Measurements from ENCODE around the gene HEXD.

Gene HEXD

DNA sequence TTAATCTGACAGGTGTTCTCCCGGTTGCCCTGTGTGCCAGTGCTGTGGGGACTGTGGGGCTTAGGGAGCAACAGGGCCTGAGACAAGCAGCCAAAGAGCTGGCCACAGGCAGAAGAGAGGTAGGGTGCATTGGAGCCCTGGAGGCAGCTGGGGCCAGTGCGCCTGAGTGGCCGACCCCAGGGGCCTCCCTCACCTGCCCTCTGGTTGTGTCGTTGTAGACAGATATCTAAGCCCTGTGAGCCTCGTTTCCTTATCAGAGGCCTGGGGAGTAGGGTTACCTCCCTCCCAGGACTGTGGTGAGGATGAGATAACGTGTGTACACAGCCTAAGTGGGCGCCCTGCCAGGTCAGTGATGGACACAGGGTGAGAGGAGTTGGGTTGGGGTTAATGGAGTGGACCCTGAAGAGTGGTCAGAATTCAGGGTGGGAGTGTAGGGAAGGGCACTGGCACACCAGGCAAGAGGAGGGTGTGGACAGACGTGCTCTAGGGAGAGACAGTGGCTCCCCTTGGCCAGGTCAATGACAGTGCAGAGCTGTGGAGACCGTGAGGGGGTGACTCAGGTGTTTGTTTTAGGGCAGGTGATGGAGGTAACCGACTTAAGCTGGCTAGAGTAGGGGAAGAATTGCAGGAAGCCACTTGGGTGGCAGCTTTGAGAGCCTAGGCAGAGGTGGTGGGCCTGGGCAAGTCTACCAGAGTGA is 43.8 kb downstream of the HEXD start:
- DNase-seq: no peak

- DNase-seq: no peak
Measured at GRCh38 chr17:82463391-82463790, 45.2 kb downstream of the HEXD start.

DNA sequence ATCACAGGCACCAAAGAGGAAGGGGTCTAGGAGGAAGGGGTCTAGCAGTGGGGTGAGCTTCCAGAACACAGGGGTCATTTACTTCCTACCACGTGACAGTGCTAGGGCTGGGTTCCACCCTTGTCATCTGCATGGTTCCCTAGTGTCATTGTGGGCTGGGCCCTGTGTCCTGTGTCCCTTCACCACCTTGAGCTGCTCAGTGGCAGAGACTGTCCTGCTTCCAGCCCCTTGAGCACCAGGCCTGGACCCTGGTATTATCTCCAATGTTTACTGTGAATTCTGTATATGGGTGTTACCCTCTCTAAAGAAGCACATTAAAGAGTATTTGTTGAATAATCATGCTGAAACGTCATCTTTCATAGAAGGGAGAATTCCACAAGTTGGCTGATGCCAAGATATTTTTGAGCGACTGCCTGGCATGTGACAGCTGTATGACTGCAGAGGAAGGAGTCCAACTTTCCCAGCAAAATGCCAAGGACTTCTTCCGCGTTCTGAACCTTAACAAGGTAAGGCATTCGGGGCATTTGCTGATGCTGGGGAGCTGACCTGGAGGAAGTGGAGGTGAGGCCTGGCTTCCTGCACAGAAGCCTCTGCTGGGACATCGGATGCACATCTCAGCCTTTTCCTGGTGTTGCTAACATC is 45.9 kb downstream of the HEXD start:
- no peak for DNase-seq

DNA sequence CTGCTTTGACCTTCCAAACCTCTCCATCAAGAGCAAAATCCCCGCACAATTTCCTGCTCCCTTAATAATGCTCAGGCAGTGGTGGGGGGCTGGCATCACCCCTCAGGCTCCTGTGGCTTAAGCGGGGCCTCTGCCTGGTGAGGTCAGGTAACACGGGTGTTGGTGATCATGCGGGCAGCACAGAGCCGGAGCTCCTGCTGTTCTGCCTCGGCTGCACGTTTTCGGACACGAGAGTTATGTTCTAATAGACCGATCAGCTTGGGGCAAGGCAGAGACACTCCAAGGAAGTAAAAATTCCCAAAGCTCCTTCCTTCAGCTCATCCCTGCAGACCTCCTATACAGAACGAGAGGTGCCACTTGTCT is 46.4 kb downstream of the HEXD start:
- no peak for DNase-seq

DNA sequence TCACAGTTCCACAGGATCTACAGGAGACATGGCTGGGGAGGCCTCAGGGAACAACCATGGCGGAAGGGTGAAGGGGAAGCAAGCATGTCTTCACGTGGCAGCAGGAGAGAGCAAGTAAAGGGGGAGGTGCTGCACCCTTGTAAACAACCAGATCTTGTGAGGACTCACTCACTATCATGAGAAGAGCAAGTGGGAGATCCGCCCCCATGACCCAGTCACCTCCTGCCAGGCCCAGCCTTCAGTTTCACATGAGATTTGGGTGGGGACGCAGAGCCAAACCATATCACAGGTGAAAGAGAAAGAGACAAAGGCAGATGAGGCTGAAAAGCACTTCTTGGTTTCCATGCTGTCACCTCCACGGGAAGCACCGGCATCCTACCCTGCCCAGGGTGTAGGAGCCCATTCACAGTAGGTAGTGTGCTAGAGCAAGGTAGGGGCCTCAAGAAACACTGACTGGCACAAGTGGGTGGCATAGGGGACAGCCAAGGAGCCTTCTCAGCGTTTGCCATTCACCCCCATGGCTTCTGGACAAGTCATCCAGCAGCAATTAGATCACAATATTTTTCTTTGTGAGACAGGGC is 47.0 kb downstream of the HEXD start:
- no peak for DNase-seq

DNA sequence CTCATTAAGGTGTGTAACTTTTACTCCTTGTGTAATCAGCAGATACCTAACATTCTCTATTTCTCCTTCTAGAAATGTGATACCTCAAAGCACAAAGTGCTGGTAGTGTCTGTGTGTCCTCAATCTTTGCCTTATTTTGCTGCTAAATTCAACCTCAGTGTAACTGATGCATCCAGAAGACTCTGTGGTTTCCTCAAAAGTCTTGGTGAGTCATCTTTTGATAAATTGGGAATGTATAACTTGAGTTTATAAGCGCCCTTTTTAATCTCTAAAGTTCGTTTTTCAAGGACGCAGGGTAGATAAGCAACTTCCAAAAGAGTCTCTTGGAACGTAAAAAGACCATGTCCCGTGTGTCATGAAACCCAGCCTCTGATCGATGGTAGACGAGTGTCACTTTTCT is 50.5 kb downstream of the HEXD start:
- no peak for DNase-seq

- no peak for DNase-seq
Measured at GRCh38 chr17:82470065-82470464, 51.9 kb downstream of the HEXD start.

DNA sequence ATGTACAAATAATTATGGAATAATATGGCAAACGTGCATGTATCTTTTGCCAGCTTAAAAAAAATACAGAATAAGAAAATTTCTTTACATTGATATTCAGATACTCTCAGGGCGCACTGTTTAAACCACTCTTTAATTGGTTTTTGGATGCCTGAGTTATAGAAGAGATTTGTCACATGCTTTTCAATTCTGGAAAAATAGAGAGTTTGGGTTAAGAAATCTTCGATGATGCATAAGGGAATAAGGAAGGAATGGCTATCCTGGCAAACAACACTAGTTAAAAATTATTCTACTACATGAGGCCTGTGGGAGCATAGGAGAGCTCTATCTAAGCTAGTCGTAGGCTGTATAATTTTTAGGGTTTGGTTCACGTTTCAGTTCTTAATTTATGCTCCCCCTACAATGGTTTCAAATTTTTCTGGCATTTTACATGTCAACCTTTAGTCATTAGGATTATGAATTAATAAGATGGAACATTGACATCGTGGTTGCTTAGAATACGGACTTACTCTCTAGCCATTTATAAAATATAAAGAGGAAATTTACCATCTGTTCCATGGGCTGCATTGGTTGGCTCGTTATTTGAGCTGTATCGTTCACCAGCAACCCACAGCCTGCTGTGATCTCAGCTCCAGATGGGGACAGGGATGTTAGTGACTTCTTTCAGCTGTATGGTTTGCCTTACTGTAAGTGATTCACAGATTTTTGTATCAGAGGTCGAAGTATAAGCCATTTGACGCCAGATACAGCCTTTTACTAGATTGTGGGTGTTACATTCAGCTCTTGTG is 56.3 kb downstream of the HEXD start:
- DNase-seq: no peak

DNA sequence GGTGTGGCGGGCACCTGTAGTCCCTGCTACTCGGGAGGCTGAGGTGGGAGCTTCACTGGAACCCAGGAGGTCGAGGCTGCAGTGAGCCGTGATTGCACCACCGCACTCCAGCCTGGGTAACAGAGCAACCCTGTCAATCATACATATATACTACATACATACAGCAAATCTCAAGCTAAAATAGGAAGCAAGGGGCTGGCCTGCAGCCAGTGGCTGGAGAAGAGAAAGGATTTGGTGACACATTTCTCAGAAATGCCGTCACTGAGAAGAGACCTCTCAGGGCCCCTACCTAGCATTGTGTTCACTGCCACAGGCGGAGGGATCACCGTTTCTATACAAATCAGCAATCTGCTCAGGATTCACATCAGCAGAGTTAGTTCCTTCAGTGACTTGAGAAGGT is 57.3 kb downstream of the HEXD start:
- no peak for DNase-seq

DNA sequence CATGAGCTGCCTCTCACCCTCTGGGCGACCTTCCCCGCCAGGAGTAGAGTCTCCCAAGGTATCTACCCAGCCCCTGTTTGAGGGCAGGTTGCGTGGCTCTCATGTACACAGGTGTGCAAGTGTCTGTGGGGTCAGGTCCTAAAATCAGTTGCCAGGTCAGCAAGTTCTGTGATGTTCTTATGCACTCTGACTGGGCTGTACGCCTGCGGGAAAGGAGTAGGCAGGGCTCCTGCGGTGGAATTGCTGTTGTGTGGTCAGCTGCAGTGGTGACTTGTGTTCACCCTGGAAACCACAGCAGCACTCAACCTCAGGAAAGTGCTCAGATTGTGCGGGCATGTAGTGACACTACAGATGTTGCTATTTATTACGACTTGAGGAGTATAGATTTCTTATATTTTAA is 59.8 kb downstream of the HEXD start:
- DNase-seq: no peak

DNA sequence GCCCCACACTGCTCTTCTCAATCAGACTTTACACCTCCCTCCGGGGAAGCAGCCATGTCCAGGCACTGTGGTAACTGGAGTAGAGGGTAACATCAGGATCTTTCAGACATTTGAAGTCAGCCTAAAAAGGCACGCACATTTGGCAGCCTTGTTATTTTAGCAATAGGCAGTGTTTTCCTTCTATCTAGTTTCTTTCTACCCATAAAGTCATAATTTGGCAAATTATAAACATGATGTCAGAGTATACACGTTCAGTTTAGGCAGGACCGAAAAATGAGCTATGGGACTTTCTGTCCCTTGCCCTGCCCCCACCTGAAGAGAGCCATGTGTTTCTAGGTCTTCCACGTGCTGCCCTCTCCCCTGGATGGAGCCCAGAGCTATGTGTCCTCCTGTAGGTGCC is 61.5 kb downstream of the HEXD start:
- DNase-seq: no peak

- no peak for DNase-seq
Measured at GRCh38 chr17:82480318-82480717, 62.2 kb downstream of the HEXD start.

GRCh38 chr17:82483204-82483660 is 65.1 kb downstream of the HEXD start:
- DNase-seq: no peak

DNA sequence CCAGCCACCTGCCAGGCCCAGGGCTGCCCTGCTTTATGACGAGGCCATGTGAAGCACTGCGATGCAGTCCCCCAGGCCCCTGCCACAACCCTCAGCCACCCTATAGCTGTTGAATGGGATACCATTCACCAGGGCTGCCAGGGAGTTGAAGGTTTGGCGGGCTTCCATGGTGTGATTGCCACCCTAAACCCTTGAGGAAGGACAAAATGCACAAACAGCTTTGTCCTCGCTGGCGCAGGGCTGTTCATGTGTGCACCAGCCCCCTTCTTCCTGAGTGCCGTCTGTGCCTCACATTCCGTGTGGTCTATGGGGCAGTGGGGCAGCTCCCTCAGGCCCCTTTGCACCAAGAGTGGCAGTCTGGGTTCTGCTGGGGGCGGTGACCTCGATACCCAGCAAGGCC is 65.7 kb downstream of the HEXD start:
- no peak for DNase-seq

DNA sequence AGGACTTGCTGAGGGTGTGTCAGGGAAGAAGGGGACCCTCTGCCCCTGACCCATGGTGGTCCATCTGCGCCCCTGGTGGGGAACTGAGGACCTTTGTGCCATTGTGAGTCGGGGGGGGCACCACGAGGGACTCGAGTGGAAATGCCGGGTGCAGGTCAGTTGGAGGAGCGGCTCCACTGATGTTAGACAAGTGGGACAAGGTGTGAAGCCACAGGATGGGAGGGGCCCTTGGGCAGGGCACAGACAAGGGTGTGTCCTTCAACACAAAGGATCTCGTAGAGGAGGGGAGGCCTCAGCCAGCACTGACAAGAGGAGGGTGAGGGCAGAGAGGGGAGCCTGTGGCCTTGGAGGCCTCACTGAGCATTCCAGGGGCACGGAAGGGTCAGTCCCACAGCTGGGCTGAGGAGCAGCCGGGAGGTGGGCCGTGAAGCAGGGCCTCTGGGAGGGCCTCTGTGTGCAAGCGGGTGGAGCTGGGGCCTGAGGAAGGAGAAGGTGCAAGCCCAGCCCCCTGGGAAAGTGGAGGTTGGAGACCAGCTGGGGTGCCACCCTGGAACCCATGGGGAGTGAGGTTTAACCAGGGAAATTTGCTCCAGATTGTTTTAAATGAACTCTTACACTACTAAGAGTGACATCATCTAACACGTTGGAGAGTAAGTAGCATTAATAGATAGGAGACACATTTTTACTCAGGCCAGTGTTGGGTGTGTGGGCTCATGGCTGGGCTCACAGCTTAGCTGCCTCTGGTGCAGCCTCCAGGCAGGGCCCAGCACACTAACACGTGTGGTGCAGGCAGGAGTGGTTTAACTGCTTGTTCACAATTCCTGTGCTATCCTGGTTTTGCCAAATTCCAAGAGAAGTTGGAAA is 68.3 kb downstream of the HEXD start:
- DNase-seq: no peak

DNA sequence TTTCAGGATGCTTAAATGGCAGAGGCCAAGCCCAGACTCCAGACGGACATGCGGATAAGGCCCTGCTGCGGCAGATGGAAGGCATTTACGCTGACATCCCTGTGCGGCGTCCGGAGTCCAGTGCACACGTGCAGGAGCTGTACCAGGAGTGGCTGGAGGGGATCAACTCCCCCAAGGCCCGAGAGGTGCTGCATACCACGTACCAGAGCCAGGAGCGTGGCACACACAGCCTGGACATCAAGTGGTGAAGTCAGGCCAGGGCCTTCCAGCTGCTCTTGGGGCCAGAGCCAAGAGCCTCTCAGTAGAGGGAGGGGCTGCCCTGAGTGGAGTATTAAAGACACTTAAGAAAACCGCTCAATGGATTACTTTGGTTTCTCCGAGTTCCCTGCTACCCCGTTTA is 69.8 kb downstream of the HEXD start:
- DNase-seq: no peak

DNA sequence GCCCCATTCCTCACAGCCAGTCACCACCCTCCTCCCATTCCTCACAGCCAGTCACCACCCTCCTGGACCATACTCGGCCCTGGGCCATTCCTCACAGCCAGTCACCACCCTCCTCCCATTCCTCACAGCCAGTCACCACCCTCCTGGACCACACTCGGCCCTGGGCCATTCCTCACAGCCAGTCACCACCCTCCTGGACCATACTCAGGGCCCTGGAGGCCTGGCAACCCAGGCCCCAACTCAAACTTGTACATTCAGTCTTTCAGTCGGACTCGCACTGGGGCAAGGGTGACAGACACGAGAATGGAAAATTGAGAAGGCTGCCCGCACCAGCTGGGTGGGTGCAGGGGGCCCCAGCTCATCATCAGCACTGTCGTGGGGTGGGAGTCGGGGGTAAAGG is 71.0 kb downstream of the HEXD start:
- no peak for DNase-seq

- DNase-seq: no peak
Measured at GRCh38 chr17:82489851-82490511, 71.8 kb downstream of the HEXD start.

GRCh38 chr17:82490512-82491195 is 72.5 kb downstream of the HEXD start:
- peak; percentile 74 for DNase-seq

DNA sequence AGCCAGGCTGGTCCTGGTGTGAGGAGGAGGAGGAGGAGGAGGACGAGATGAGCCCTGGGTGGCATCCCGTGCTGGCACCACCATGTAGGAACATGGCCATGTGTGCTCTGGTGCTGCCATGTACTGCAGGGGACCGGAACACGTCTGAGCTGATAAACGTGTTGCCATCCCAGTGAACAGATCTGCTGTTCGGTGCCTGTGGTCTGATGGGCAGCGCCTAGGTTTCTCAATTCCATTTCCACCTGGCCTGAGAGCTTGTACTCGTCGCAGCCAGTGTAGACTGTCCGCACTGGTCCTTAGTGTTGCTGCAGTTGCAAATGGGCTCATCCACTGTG is 73.0 kb downstream of the HEXD start:
- no peak for DNase-seq

- no peak for DNase-seq
Measured at GRCh38 chr17:82491533-82491932, 73.4 kb downstream of the HEXD start.
